Lower lobe of right lung (tissue), 2 donors: ENCODE results near the gene SCAPER. TPM values are rescaled to one million over a fixed set of nuclear protein-coding genes. Genes with fewer than 3 reads are reported as not detected.
A peak's percentile ranks its signal among the peaks of the same experiment; 100 is the strongest.

Experiments
- ATAC-seq, 2 donors: fragments of 200-7000 bp; cut with Tn5 transposase; one replicate each; pipeline ENCODE4 v1.9.1; 2020 to 2022; ENCODE audit warnings: mild to moderate bottlenecking in 2 of 2, moderate library complexity in 2 of 2
- DNase-seq: peaks from one replicate; pipeline ENCODE4 v3.0.0-alpha.2; 2020
- H3K27ac ChIP-seq: fragments of 200-600 bp; one replicate; pipeline ENCODE4 v1.8.0; 2022
- H3K27me3 ChIP-seq: fragments of 200-600 bp; one replicate; pipeline ENCODE4 v1.8.0; 2022; ENCODE audit warnings: low read depth
- H3K36me3 ChIP-seq: fragments of 200-600 bp; one replicate; pipeline ENCODE4 v1.8.0; 2022; ENCODE audit warnings: mild to moderate bottlenecking
- H3K4me1 ChIP-seq: fragments of 200-600 bp; one replicate; pipeline ENCODE4 v1.8.0; 2022
- H3K4me3 ChIP-seq: fragments of 200-600 bp; one replicate; pipeline ENCODE4 v1.8.0; 2022; ENCODE audit warnings: mild to moderate bottlenecking
- H3K9me3 ChIP-seq: fragments of 200-600 bp; one replicate; pipeline ENCODE4 v1.8.0; 2022
- intact Hi-C: fragments of 100-400 bp; cut with DNase I; formaldehyde crosslinking; loops from one replicate; pipeline ENCODE4 v1.11.0; 2022
- total RNA-seq: library from RNA; stranded (reverse); fragmentation: NEBNext Ultra II Directional; extraction: Animal tissue kit (Norgen Biotek cat#: 25700); gene quantifications from one replicate; pipeline ENCODE4 v1.2.1, GENCODE V29; 2021
- TF ChIP-seq, protein P1 (sequence below): fragments of 200-600 bp; IDR thresholded peaks from one replicate; pipeline ENCODE4 v1.8.0; 2022; ENCODE audit warnings: antibody characterized with exemption, mild to moderate bottlenecking
- donor health status: DM: no; HTN: yes; CAD: no; lungs with severe emphysema.

SCAPER gene
- total RNA-seq, 1 donor from 2014 or later: 34.2 TPM

DNA sequence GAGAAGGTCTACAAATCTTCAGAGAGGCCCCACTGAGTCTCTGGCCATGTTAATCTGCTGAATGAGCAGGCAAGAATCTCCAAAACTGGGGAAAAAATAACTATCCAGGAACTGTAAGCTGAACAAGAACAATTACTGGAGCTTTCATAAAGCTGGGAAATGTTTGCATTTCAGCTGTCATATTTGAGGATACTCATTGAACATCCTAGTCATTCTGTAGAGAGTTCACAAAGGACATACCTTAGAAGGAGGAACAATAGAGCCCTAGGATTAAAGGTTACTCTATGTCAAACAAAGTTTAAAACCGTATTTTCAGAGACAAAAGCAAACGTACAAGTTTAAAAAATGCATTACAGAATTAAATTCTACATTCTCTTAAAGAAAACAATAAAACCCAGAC, 257.5 kb downstream of the SCAPER start:
- Histone ChIP-seq H3K9me3 (no peaks in the 10 kb centered on the region), H3K27ac (no peak overlapping the region), H3K4me3 (no peak overlapping the region), H3K4me1 (no peaks in the 10 kb centered on the region), H3K36me3 (no peaks in the 10 kb centered on the region), H3K27me3 (no peaks in the 10 kb centered on the region)
- intact Hi-C loops: no loop called here
- DNase-seq (no peak), ATAC-seq (no peak)
- TF ChIP-seq, protein P1, sequence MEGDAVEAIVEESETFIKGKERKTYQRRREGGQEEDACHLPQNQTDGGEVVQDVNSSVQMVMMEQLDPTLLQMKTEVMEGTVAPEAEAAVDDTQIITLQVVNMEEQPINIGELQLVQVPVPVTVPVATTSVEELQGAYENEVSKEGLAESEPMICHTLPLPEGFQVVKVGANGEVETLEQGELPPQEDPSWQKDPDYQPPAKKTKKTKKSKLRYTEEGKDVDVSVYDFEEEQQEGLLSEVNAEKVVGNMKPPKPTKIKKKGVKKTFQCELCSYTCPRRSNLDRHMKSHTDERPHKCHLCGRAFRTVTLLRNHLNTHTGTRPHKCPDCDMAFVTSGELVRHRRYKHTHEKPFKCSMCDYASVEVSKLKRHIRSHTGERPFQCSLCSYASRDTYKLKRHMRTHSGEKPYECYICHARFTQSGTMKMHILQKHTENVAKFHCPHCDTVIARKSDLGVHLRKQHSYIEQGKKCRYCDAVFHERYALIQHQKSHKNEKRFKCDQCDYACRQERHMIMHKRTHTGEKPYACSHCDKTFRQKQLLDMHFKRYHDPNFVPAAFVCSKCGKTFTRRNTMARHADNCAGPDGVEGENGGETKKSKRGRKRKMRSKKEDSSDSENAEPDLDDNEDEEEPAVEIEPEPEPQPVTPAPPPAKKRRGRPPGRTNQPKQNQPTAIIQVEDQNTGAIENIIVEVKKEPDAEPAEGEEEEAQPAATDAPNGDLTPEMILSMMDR: no peak

- Histone ChIP-seq H3K36me3 (no peaks in the 10 kb centered on the region), H3K4me3 (no peak overlapping the region), H3K9me3 (no peaks in the 10 kb centered on the region), H3K4me1 (no peaks in the 10 kb centered on the region), H3K27me3 (no peaks in the 10 kb centered on the region), H3K27ac (no peak overlapping the region)
- ATAC-seq (no peak), DNase-seq (no peak)
- TF ChIP-seq, protein P1: no peak
- intact Hi-C loops: no loop called here
Measured at GRCh38 chr15:76644646-76645045, 260.5 kb downstream of the SCAPER start.

- Histone ChIP-seq H3K27me3 (no peaks in the 10 kb centered on the region), H3K9me3 (no peaks in the 10 kb centered on the region), H3K4me3 (no peak overlapping the region), H3K36me3 (no peaks in the 10 kb centered on the region), H3K27ac (no peak overlapping the region), H3K4me1 (no peaks in the 10 kb centered on the region)
- DNase-seq: no peak
- ATAC-seq: no peak
- TF ChIP-seq, protein P1: peak; percentile 34
- intact Hi-C loops: no loop called here
Measured at GRCh38 chr15:76642671-76643070, 262.5 kb downstream of the SCAPER start.

DNA sequence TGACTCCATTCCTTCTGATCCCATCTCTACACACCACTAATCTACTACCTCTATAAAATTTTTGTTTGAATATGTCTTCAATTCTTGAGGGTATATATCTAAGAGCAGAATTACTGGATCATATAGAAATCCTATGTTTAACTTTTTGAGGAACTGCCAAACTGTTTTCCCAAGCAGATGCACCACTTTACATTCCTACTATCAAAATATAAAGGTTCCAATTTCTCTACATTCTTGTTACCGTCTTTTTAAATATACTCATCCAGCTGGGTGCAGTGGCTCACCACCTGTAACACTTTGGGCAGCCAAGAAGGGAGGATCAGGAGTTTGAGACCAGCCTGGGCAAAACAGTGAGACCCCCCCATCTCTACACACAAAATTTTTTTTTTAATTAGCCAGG, 268.0 kb downstream of the SCAPER start:
- ATAC-seq (no peak), DNase-seq (no peak)
- Histone ChIP-seq H3K27me3 (no peaks in the 10 kb centered on the region), H3K4me3 (no peak overlapping the region), H3K36me3 (no peaks in the 10 kb centered on the region), H3K27ac (no peak overlapping the region), H3K9me3 (peaks cover 7% of the 10 kb centered on the region), H3K4me1 (no peaks in the 10 kb centered on the region)
- TF ChIP-seq, protein P1: no peak
- intact Hi-C loops: no loop called here

GRCh38 chr15:76636059-76636458, 269.1 kb downstream of the SCAPER start:
- Histone ChIP-seq H3K4me3 (no peak overlapping the region), H3K27ac (no peak overlapping the region), H3K4me1 (no peaks in the 10 kb centered on the region), H3K36me3 (no peaks in the 10 kb centered on the region), H3K27me3 (no peaks in the 10 kb centered on the region), H3K9me3 (peaks cover 7% of the 10 kb centered on the region)
- intact Hi-C loops: no loop called here
- TF ChIP-seq, protein P1: no peak
- DNase-seq (no peak), ATAC-seq (no peak)

DNA sequence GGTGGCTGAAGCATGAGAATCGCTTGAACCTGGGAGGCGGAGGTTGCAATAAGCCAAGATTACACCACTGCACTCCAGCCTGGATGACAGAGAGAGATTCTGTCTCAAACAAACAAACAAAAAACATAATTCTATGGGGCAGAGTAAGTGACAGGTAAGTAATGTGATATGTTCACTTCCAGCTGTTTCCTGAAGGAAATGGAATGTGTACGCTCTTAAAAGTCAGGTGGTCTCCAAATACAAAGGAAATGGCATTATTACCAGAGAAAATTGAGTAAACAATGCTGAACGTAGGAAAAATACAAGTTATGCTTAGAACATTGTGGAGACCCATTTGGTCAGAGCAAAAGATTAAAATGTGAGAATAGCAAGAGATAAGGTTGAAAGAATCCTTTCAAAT, 278.5 kb downstream of the SCAPER start:
- H3K36me3 ChIP-seq: no peaks in the 10 kb centered on the region

More for the DNA sequence above, 278.5 kb downstream of the SCAPER start:
- no peak for ATAC-seq
- Histone ChIP-seq H3K9me3 (no peaks in the 10 kb centered on the region), H3K27me3 (no peaks in the 10 kb centered on the region), H3K4me3 (no peak overlapping the region), H3K4me1 (no peaks in the 10 kb centered on the region), H3K27ac (no peak overlapping the region)
- TF ChIP-seq, protein P1: no peak
- DNase-seq: no peak
- intact Hi-C loops: no loop called here
